Activated T-cell treated with anti-CD3 and anti-CD28 coated beads for 24 hours (primary cell): Measurements from ENCODE around the gene MAPRE3.
A peak's percentile ranks its signal among the peaks of the same experiment; 100 is the strongest.
"Not testable (repeated sequence)": the region's sequence is repeated elsewhere in the genome, so short reads cannot be mapped to it uniquely, and the experiment has no call there.

Experiments used
- DNase-seq: peaks from one replicate; pipeline ENCODE4 v3.0.0-alpha.2; 2020; ENCODE audit warnings: low read depth

The MAPRE3 gene

DNA sequence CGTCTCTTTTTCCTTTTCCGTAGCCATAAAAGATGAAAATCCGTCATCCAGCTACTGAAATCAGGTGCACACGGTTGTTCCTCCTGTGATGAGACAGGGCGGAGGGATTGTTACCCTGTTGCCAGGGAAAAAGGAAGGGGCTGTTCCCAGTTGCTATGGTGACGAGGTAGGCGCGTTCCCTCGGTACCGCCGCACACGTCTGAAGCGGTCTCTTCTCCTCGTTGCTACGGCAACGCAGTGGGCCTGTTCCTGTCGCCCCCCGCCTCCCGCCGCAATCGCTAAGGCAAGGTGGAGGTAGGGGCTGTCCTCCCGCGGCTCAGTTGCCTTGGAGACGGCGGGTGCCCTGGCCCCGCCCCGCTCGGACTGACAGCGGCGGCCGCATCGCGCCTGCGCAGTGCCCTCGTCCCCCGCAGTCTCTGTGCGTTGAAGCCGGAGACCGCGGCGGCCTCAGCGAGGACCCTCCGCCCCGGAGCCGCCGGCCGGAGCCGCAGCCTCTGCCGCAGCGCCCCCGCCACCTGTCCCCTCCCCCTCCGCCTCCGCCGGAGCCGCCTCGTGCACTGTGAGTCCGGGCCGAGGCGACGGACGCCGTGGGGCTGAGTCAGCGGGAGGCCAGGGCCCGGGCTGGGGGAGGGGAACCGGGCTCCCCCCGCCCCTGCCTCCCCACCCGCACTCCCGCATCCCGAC lies at the start of gene MAPRE3:
TSS of gene MAPRE3 (plus strand) at position 394 of the 684 bp plus-strand sequence. CDS start 51,582 bp downstream, outside the sequence.
- peak; percentile 73 for DNase-seq

DNA sequence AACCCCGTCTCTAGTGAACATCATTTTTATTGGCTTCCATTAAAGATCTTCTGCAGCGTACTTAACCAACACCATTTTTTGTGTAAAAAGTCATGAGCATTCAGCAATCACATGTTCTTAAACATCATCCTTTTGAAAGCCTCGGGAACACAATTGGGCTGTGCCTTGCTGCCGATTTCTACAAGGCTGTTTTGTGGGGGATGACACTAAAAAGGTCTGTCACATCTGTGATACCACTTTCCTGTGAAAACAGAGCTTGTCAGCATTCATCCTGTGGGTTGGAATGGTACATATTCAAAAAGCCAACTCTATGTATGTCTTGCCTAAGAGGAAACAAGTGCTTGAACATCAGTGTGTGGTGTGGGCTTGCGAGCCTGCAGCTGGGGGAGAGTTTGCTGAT lies 49.1 kb upstream of the MAPRE3 start:
- no peak for DNase-seq

DNA sequence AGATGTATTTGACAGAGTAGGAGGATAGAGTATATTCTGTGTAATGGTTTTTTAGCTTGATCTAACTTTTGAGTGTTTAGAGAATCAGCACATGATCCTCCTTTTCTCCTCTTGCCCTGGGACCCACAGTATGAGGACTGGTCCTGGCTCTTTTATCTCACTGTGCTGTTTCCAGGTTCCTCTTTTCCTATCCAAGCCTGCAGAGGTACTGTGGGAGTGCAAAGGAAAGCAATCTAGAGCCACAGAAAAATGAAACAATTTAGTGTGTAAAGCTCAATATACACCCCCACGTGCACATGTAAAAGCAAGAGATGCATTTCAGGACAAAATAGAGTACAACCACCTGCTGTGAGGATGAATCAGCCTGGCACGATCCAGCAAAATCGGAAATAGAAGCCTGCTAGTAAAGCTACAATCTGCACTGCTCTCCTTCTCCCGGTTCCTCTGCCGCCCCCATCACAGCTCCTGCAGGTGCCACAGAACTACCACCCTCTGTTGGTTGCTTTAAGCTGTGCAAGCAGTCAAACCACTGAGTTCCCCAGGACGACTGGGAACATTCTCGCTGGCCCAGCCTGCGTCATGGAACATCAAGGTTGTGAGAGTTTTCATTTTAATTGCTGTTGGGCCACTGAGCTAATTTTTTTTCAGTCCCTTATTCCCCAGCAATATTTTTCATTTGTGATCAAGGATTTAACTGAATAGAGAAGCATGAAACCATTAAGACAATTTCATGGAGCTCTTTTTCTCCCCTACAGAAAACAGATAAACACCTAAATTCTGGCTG lies 47.8 kb upstream of the MAPRE3 start:
- peak; percentile 23 for DNase-seq

DNA sequence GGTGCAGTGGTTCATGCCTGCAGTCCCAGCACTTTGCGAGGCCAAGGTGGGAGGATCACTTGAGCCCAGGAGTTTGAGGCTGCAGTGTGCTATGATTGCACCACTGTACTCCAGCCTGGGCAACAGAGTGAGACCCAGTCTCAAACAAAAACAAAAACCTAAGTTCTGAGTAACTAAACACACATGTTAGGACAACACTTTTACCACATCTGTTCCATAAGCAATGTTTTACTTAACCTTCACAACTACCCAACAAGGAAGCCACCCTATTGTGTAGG lies 47.3 kb upstream of the MAPRE3 start:
- not testable (repeated sequence) for DNase-seq

DNA sequence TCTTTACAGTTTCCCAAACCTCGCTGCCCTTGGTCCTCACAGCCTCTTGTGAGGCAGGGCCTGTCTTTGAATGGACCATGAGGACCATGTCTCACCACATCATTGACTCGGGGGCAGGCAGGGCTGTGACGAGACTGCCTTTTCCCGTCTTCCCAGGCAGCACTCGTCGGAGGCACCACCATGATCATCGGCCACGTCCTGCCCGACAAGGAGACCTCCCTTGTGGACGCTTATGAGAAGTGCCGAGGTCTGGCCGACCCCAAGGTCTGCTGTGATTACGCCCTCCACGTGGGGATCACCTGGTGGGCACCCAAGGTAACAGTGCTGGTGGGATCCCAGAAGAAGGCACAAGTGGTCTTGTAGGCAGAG lies 45.7 kb upstream of the MAPRE3 start:
- DNase-seq, result no peak

DNA sequence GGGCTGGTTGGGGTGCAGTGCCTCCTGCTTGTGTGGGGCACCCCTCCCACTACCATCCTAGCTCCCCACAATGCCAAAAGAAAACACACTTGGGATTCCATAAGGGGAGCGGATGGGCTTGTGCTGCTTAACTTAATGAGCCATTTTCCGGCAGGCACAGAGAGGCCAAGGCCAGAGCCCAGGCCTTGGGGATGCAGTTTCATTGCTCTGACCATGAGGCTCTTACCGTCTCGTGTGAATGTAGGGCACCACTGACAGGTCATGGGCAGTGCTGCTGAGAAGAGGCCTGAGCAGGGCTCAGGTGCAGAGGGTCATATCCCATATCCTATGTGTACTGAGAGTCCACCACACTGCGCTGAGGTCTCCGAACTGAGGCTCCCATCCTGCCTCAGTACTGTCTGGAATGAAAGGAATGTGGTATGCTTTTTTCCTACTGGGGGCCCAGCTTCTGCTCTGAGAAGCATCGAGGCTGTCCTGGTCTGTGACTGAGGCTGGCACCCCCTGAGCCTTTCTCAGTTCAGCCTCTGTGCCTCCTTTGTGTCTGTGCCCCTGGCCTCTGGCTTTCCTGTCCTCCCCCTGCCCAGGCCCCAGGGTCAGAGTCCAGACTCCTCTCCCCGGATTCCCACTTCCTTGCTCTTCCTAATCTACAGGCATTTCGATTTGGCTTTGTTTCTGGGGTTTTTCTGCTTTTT lies 45.2 kb upstream of the MAPRE3 start:
- DNase-seq, result no peak

DNA sequence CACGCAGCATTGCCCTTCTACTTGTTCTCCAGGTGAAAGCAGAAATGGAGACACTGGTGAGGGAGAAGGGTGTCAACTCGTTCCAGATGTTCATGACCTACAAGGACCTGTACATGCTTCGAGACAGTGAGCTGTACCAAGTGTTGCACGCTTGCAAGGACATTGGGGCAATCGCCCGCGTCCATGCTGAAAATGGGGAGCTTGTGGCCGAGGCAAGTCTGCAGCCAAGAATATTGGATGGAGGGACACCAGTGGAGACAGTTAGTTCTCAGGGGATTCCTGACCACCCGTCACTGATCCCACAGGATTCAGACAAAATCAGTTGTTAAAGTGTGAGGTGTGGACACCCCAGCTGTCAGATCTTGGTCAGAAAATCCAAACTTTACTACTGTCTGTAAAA lies 43.2 kb upstream of the MAPRE3 start:
- no peak for DNase-seq

DNA sequence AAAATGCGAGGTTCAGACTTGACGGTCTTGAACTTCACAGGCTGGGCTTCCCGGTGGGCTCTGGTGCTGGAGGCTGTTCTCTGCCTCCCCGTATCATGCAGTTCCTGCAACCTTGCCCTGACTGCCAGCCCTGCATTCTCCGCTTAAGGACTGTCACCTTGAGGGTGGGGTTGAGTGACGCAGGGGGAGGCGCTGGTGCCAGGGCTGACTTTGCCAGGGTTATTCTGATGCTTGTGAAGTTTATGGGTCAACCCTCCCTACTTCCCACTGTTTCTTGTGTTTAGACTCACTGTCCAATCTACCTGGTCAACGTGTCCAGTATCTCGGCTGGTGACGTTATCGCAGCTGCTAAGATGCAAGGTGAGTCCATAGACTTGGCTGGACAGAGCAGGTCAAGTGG lies 37.5 kb upstream of the MAPRE3 start:
- DNase-seq, result no peak

DNA sequence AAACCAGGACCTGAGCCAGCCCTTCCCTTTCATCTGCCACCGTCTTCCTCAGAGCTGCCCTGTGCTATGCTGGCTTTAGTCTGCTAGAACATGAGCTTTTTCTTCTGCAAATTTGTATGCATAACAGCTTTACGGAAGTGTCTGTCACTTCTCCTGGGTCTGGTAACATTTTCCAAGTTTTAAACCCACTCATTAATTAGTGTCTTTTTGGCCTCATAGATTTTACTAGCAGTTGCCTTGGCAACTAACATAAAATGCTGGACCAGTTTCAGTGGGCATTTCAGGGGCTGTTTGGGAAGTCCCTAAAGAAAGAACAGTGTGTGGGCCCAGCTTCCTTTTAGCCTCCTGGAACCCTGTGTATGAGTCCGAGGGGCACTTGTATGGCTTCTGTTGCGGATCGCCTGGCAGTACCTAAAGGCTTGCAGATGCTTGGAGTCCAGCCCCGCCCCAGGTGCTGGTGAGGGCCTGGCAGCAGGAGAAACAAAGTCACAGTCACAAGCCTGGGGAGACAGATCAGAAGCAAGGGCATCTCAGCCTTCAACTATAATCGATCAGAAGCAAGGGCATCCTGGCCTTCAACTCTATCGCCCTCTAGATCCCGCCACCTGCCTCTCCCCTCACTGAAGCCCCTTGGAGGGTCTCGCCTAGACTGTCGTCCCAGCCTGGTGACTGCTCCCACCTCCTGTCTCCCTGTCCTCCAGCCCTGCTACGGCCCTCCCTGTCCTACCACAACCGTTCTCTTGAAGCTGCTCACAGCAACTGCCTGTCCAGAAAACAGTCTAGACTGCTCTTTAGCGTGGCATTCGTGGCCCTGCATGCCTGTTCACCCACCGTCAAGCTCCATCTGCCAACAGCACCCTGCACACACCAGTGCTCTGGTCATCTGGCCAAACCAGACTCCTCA lies 36.8 kb upstream of the MAPRE3 start:
- no peak for DNase-seq

DNA sequence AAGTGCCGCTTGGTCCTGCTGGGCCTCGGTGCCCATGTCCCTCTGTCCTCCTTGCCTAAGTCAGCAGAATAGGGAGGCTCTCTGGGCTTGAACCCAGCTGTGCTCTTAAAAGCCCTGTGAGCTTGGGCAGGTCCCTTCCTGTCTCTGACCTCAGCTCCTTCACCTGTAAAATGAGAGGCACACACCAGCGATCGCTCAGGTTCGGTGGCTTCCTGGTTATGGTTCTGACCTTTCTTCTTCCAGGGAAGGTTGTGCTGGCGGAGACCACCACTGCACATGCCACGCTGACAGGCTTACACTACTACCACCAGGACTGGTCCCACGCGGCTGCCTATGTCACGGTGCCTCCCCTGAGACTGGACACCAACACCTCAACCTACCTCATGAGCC lies 36.1 kb upstream of the MAPRE3 start:
- DNase-seq, result no peak

DNA sequence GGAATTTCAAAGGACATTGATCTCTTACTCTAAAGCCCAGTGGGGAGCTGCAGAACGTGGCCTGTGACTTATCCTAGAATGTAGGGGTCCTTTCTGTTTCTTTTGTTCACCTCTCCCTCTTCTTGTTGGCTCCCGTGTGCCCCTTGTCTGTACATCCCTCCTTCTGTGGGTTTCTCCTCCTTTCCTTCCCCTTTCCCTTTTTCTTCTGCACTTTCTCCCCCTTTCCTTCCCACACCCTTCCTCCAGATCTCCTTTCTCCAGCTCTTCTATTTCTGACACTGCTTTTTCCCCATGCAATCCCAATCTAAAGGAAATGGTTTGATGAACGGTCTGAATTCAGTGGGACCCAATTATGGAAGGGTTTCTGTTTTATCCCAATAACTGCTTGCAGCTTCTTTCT lies 35.5 kb upstream of the MAPRE3 start:
- no peak for DNase-seq

DNA sequence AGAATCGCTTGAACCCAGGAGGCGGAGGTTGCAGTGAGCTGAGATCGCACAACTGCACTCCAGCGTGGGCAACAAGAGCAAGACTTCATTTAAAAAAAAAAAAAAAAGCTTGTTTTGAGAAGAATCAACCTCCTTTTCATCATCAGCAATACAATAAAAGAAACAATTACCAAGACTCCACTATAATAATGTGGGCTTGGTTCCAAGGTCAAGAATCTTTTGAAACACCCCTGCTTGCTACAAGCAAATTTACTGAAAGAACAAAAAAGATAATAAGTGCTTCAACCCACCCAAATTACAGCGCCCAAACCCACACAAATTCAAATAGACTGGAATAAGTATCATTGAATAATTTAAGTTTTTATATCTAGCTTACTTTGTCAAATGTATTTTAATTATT lies 33.6 kb upstream of the MAPRE3 start:
- DNase-seq, result no peak

DNA sequence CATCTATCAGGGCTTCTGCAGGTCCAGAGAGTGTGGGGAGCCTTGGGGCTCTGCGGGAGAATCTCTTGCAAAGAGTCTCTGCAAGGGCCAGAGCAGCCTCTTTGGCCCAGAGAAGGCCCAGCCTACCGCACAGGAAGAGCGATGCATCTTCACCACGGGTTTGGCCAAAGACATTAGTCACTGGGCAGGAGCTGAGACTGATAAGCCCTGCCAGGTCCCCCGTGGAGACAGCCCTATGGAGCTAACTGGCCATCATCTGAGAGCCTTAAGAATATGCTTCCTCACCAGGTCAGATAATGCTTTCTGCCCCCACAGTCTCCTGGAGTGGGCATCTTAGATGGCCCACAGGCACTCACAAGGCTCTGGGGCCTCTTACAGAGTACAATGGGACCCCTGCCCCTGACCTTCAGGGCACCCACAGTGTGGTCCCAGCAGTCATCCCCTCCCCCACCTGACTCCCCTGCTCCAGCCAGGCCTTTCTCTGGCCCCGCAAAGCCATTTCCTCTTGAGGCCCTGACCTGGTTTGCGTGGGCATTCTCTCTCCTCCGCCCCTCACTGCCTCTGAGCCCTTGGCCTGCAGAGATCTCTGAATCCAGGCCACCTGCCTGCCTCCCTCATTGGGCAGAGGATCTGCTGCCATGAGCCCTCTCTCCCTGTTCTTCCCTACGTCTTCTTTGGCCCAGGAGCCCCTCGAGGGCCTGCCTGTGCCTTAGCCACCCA lies 31.9 kb upstream of the MAPRE3 start:
- DNase-seq, result no peak

DNA sequence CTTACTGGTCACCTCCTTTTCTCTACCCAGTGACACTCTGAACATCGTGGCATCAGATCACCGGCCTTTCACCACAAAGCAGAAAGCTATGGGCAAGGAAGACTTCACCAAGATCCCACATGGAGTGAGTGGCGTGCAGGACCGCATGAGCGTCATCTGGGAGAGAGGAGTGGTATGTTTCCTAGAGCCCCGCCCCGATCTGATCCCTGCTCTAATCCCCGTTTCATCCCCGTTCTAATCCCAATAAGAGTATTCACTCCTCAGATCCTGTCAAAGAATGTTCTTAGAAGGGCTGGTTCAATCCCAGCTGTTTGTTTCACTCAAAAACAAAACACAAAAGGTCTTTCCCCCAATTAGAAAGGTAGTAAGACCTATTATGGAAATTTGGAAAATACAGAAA lies 30.4 kb upstream of the MAPRE3 start:
- no peak for DNase-seq

DNA sequence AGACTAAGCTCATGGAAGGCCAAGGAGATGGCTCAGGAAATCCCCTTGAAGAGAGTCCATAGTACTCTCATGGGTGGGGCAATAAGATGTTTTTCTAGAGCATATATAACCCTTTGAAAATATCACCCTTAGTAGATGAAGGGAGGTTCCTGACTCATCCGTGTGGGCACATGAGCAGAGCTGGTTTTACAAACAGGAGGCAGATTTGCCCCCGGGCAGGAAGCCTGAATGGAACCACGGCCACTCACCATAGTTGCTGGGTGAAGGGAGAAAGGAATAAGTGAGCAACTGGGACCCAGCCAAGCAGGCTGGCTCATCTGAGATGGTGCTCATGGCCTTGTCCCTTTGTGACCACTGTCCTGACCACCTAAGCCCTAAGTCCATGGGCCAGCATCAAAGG lies 29.0 kb upstream of the MAPRE3 start:
- no peak for DNase-seq

DNA sequence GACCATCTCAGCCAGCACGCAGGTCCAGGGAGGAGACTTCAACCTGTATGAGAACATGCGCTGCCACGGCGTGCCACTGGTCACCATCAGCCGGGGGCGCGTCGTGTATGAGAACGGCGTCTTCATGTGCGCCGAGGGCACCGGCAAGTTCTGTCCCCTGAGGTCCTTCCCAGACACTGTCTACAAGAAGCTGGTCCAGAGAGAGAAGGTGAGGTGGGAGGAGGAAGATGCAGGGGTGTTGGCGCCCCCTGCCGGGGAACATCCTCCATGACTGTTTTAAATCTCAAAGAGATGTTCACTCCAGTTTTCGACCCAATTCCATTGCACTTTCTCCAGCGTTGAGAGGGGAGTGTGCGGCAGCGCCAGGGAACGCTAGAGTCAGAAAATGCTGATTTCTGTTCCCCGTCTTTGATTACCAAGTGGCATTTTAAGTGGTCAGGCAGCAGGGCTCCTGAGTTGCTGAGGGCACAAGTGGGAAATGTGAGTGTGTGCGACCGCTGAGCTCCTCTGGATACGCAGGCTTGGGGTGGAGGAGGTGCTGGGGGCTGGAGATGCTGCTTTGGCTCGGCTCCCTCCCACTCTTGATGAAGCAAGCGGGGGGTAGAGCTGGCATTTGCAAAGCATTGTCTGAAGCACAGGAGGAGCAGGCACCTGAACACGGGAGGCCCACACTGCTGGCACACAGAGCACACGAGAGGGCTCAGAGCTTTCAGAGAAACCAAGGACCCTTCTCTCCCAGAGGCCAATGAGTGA lies 27.7 kb upstream of the MAPRE3 start:
- peak; percentile 44 for DNase-seq

DNA sequence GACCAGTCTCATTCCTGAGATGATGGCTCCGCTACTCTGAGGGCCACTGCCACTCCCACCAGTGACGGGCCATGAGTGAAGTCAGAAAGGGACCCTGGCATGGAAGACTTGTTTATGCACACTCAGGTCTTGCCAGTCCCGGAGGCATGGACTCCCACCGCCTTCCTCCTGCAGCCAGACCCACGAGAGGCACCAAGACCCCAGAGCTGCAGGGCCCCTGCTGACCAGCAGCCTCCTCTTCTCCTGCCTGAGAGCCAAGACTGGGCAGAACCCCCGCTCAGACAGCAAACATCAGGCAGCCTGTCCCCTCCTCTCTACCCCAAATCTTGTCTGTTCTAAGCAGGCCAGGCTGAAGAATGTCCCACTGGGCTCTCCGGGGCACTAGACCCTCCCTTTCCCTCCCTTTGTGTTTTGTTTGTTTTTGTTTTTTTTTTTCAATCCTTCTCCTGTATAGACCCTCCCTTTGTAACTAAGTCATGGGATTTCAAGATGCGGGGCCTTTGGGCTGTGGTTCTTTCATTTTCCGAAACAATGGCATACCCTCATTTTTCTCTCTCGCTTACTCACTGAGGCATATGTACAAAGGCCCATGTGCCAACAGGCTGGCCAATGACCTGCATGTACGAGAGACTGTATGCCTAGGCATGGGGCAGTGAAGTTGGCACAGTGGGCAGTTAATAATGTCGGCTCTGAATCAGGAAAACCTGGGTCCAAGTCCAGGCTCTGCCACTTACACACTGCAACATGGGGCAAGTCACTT lies 24.3 kb upstream of the MAPRE3 start:
- DNase-seq, result no peak

DNA sequence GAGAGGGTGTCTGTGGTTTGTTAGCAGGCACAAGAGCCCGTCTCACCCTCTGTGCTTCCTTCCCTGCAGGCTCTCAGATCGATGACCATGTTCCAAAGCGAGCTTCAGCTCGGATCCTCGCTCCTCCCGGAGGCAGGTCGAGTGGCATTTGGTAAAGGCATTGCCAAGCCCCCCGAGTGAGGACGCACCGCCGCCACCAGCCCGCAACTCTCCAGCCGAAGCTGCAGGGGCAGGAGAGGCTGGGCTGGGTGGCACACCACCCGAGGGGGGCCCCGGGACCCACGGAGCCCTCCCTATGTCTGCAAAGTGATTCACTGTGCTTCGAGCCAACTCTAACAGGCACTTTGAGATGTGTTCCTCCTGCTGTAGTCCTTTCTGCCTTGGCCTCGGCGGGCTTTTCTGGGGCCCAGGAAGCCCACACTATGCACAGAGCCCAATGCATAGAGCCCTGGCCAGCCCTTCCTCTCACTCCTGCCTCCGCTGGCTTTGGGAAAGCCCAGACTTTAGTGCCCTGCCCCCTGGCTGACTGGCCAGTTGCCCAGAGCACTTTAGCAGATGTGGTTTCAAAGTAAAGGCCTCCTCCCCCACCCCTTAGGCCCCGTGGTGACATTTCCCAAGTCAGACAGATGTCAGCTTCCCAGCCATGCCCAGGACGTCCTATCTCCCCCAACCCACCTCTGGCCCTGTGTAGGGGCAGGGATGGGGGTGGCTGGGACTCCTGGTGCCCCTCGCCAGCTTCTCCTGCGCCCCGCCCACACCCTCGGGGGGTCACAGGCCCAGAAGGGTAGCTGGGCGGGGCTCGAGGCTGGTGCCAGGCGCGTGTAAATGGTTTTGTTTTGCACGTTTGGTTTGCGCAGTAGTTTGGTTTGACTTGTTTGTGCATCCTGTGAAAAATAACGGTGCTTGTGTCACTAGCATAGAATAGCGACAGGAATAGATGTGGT lies 23.3 kb upstream of the MAPRE3 start:
- DNase-seq, result no peak

DNA sequence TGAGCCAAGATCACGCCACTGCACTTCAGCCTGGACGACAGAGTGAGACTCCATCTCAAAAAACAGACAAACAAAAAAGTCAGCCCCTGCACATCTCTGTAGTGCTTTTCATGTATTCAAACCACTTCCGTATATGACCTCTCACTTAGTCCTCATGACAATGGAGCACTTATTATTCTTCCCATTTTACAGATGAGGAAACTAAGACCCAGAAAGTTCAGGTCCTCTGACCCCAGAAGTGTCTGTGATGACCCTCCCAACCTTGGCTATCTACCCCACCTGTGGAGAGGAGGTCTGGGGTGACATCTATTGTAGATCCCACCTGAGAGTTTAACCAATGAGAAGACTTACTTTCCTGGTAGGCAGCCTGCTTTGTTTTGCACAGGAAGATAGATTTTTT lies 21.6 kb upstream of the MAPRE3 start:
- no peak for DNase-seq
